ENCODE data around the gene CTPS1.
A peak's percentile ranks its signal among the peaks of the same experiment; 100 is the strongest.

Gene CTPS1

DNA sequence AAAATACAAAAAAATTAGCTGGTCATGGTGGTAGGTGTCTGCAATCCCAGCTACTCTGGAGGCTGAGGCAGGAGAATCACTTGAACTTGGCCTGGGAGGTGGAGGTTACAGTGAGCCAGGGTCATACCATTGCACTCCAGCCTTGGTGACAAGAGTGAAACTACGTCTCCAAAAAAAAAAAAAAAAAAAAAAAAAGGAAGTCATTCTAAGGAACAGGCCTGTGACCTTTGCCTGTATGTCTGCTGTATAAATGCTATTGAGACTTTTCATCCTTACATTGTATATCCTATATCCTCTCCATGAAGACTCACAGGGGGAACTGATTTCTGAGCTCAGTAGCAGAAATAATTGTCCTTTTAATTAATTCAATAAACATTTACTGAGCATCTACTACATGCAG lies 7.5 kb upstream of the CTPS1 start:
- Histone ChIP-seq H3K4me3 (ENCODE audit: low read length) (no peak overlapping the region), H2AK5ac (ENCODE audit: low read length) (no peak overlapping the region), H4K5ac (ENCODE audit: low read length) (no peak overlapping the region), H3K79me1 (ENCODE audit: low read length) (no peaks in the 10 kb centered on the region), H3K23ac (ENCODE audit: low read length) (no peak overlapping the region), H3K79me2 (ENCODE audit: control insufficient read depth, insufficient read depth, low read length) (no peaks in the 10 kb centered on the region), H3K27me3 (ENCODE audit: insufficient read depth, low read length, poor library complexity) (no peaks in the 10 kb centered on the region), H3K9ac (ENCODE audit: low read length) (no peak overlapping the region), H3K4ac (ENCODE audit: low read depth, low read length) (no peak overlapping the region), H2BK15ac (replicated peaks; ENCODE audit: low read depth) (no peak overlapping the region), H3K56ac (ENCODE audit: low read length) (no peak overlapping the region), H3K27ac (ENCODE audit: low read depth, low read length) (no peak overlapping the region), H3K18ac (ENCODE audit: low read length) (no peak overlapping the region), H3K36me3 (ENCODE audit: control insufficient read depth, insufficient read depth, low read length) (no peaks in the 10 kb centered on the region), H4K8ac (ENCODE audit: low read depth, low read length) (no peak overlapping the region), H3K4me1 (ENCODE audit: control insufficient read depth, low read depth, low read length) (no peaks in the 10 kb centered on the region), H2BK5ac (ENCODE audit: low read length) (no peak overlapping the region), H2BK120ac (ENCODE audit: low read depth, low read length) (no peak overlapping the region), H3K4me2 (ENCODE audit: low read length) (no peak overlapping the region)
- DNase-seq = no peak
- WGBS (ENCODE audit: extremely low coverage, insufficient coverage, low lambda C conversion rate) = no CpG with 5 or more reads among the region's 1 CpG

DNA sequence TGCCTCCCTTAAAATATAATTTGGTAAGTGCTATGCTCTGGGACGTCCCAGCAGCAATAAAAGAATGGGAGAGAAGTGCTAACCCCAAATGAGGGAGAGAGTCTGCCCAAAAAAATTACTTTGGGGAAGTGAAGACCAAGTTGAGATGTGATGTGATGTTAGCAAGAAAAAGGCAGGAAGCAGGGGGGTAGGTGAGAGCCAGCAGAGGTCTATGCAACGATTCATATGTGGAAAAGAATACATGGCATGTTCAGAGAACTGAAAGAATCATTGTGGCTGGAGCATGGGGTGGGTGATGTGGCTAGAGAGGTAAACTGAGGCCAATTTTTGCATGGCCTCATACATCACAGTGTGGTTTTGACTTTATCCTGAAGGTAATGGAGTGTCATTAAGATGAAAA lies 5.6 kb upstream of the CTPS1 start:
- no peaks in the 10 kb centered on the region for H3K27me3 ChIP-seq (ENCODE audit: insufficient read depth, low read length, poor library complexity)

DNA sequence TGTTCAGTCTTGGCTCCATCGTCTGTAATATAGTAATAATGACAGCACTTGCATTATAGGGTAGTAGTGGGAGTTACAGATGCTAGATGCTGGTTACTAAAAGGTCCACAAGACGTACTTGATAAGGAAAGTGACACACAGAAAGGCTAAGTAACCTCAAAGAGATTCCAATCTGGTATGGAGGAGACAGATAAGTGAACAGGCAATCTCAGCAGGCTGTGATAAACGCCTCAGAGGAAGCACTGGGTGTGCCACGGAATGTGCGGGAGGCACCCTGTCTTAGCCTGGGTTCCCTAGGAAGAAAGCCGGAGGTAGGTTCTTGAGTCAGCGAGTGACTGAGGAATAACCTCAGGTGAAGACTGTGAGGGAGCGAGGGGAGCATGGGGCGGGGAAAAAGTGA lies 4.6 kb upstream of the CTPS1 start:
- Histone ChIP-seq H4K5ac (ENCODE audit: low read length) (no peak overlapping the region), H3K23ac (ENCODE audit: low read length) (no peak overlapping the region), H2AK5ac (ENCODE audit: low read length) (no peak overlapping the region), H3K4me1 (ENCODE audit: control insufficient read depth, low read depth, low read length) (peaks cover 2% of the 10 kb centered on the region), H3K79me2 (ENCODE audit: control insufficient read depth, insufficient read depth, low read length) (no peaks in the 10 kb centered on the region), H2BK15ac (replicated peaks; ENCODE audit: low read depth) (no peak overlapping the region), H3K4ac (ENCODE audit: low read depth, low read length) (no peak overlapping the region), H2BK120ac (ENCODE audit: low read depth, low read length) (no peak overlapping the region), H2BK5ac (ENCODE audit: low read length) (no peak overlapping the region), H3K36me3 (ENCODE audit: control insufficient read depth, insufficient read depth, low read length) (no peaks in the 10 kb centered on the region), H3K27ac (ENCODE audit: low read depth, low read length) (no peak overlapping the region), H3K4me3 (ENCODE audit: low read length) (no peak overlapping the region), H3K9ac (ENCODE audit: low read length) (no peak overlapping the region), H3K18ac (ENCODE audit: low read length) (no peak overlapping the region), H3K27me3 (ENCODE audit: insufficient read depth, low read length, poor library complexity) (no peaks in the 10 kb centered on the region), H3K56ac (ENCODE audit: low read length) (no peak overlapping the region), H3K79me1 (ENCODE audit: low read length) (no peaks in the 10 kb centered on the region), H3K4me2 (ENCODE audit: low read length) (no peak overlapping the region), H4K8ac (ENCODE audit: low read depth, low read length) (no peak overlapping the region)
- WGBS (ENCODE audit: extremely low coverage, insufficient coverage, low lambda C conversion rate) = no CpG with 5 or more reads among the region's 9 CpGs
- no peak for DNase-seq

More for the DNA sequence above, 5.6 kb upstream of the CTPS1 start:
- H3K4me2 ChIP-seq (ENCODE audit: low read length) = no peak overlapping the region
- no peak overlapping the region for H3K56ac ChIP-seq (ENCODE audit: low read length)
- no peaks in the 10 kb centered on the region for H3K36me3 ChIP-seq (ENCODE audit: control insufficient read depth, insufficient read depth, low read length)
- H4K8ac ChIP-seq (ENCODE audit: low read depth, low read length) = no peak overlapping the region
- H3K9ac ChIP-seq (ENCODE audit: low read length) = no peak overlapping the region
- no peak overlapping the region for H3K18ac ChIP-seq (ENCODE audit: low read length)
- no peak overlapping the region for H2BK15ac ChIP-seq (replicated peaks; ENCODE audit: low read depth)
- no peaks in the 10 kb centered on the region for H3K79me1 ChIP-seq (ENCODE audit: low read length)
- H3K27ac ChIP-seq (ENCODE audit: low read depth, low read length) = no peak overlapping the region
- DNase-seq = no peak
- H3K79me2 ChIP-seq (ENCODE audit: control insufficient read depth, insufficient read depth, low read length) = no peaks in the 10 kb centered on the region
- H3K4ac ChIP-seq (ENCODE audit: low read depth, low read length) = no peak overlapping the region
- H3K23ac ChIP-seq (ENCODE audit: low read length) = no peak overlapping the region
- H2BK120ac ChIP-seq (ENCODE audit: low read depth, low read length) = no peak overlapping the region
- H2AK5ac ChIP-seq (ENCODE audit: low read length) = no peak overlapping the region
- peaks cover 1% of the 10 kb centered on the region for H3K4me1 ChIP-seq (ENCODE audit: control insufficient read depth, low read depth, low read length)
- no peak overlapping the region for H2BK5ac ChIP-seq (ENCODE audit: low read length)
- no CpG with 5 or more reads among the region's 2 CpGs for WGBS (ENCODE audit: extremely low coverage, insufficient coverage, low lambda C conversion rate)
- no peak overlapping the region for H4K5ac ChIP-seq (ENCODE audit: low read length)
- no peak overlapping the region for H3K4me3 ChIP-seq (ENCODE audit: low read length)

DNA sequence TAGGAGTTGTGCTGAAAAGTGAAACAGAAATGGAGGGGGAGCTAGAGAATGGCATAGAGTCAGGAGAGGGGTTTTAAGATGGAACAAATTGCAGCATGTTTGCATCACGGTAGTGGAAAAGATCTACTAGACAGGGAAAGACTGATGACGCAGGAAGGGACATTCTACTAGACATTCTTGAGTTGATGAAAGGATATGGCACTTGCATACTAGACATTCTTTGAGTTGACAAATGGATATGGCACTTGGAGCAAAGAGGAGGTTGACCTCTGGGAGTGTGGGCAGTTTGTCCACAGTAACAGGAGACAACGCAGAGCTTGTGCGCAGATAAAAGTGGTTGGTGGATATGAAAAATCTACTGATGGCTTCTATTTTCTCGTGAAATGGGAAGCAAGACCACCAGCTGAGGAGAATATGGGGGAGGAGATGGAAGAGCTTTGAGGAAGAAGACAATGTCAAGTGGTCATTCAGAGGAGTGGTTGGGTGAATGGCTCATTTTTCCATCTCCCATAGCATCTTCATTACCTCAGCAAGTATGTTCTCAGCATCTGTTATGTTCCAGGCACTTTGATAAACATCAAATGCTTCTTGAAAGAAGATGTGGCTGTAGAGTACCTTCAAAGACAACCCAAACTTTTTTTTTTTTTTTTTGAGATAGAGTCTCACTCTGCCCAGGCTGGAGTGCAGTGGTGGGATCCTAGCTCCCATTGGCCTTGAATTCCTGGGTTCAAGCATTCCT lies 2.4 kb upstream of the CTPS1 start:
- Histone ChIP-seq H3K79me1 (ENCODE audit: low read length) (peaks cover 8% of the 10 kb centered on the region), H4K8ac (ENCODE audit: low read depth, low read length) (no peak overlapping the region), H2BK15ac (replicated peaks; ENCODE audit: low read depth) (no peak overlapping the region), H3K4me1 (ENCODE audit: control insufficient read depth, low read depth, low read length) (peaks cover 8% of the 10 kb centered on the region), H3K4me2 (ENCODE audit: low read length) (no peak overlapping the region), H2AK5ac (ENCODE audit: low read length) (no peak overlapping the region), H3K36me3 (ENCODE audit: control insufficient read depth, insufficient read depth, low read length) (no peaks in the 10 kb centered on the region), H3K23ac (ENCODE audit: low read length) (no peak overlapping the region), H3K4ac (ENCODE audit: low read depth, low read length) (no peak overlapping the region), H3K79me2 (ENCODE audit: control insufficient read depth, insufficient read depth, low read length) (peaks cover 21% of the 10 kb centered on the region), H3K4me3 (ENCODE audit: low read length) (no peak overlapping the region), H4K5ac (ENCODE audit: low read length) (no peak overlapping the region), H3K56ac (ENCODE audit: low read length) (no peak overlapping the region), H3K27ac (ENCODE audit: low read depth, low read length) (no peak overlapping the region), H2BK120ac (ENCODE audit: low read depth, low read length) (no peak overlapping the region), H2BK5ac (ENCODE audit: low read length) (no peak overlapping the region), H3K9ac (ENCODE audit: low read length) (no peak overlapping the region), H3K18ac (ENCODE audit: low read length) (no peak overlapping the region), H3K27me3 (ENCODE audit: insufficient read depth, low read length, poor library complexity) (no peaks in the 10 kb centered on the region)
- no peak for DNase-seq
- no CpG with 5 or more reads among the region's 5 CpGs for WGBS (ENCODE audit: extremely low coverage, insufficient coverage, low lambda C conversion rate)

DNA sequence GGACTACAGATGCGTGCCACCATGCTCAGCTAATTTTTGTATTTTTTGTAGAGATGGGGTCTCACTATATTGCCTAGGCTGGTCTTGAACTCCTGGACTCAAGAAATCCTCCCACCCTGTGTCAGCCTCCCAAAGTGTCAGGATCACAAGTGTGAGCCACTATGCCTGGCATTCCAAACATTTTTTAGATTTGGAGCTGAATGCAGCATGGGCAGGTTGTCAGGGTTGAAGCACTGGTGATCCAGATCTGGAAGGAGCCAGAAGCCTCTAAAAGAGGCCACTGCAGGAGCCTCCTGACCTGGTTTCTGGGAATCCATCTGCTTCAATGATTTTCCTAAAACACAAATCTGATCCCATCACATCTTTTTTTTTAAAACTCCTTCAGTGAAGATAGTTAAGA lies 1.8 kb upstream of the CTPS1 start:
- Histone ChIP-seq H2BK120ac (ENCODE audit: low read depth, low read length) (no peak overlapping the region), H3K27ac (ENCODE audit: low read depth, low read length) (no peak overlapping the region), H3K9ac (ENCODE audit: low read length) (no peak overlapping the region), H3K18ac (ENCODE audit: low read length) (no peak overlapping the region), H4K8ac (ENCODE audit: low read depth, low read length) (no peak overlapping the region), H3K79me1 (ENCODE audit: low read length) (peaks cover 8% of the 10 kb centered on the region), H3K56ac (ENCODE audit: low read length) (no peak overlapping the region), H4K5ac (ENCODE audit: low read length) (no peak overlapping the region), H3K27me3 (ENCODE audit: insufficient read depth, low read length, poor library complexity) (no peaks in the 10 kb centered on the region), H2BK5ac (ENCODE audit: low read length) (no peak overlapping the region), H3K4me3 (ENCODE audit: low read length) (no peak overlapping the region), H3K4ac (ENCODE audit: low read depth, low read length) (no peak overlapping the region), H3K79me2 (ENCODE audit: control insufficient read depth, insufficient read depth, low read length) (peaks cover 27% of the 10 kb centered on the region), H3K4me2 (ENCODE audit: low read length) (no peak overlapping the region), H3K4me1 (ENCODE audit: control insufficient read depth, low read depth, low read length) (peaks cover 8% of the 10 kb centered on the region), H3K36me3 (ENCODE audit: control insufficient read depth, insufficient read depth, low read length) (no peaks in the 10 kb centered on the region), H2AK5ac (ENCODE audit: low read length) (no peak overlapping the region), H3K23ac (ENCODE audit: low read length) (no peak overlapping the region), H2BK15ac (replicated peaks; ENCODE audit: low read depth) (no peak overlapping the region)
- DNase-seq = peak; percentile 51
- no CpG with 5 or more reads among the region's 1 CpG for WGBS (ENCODE audit: extremely low coverage, insufficient coverage, low lambda C conversion rate)

DNA sequence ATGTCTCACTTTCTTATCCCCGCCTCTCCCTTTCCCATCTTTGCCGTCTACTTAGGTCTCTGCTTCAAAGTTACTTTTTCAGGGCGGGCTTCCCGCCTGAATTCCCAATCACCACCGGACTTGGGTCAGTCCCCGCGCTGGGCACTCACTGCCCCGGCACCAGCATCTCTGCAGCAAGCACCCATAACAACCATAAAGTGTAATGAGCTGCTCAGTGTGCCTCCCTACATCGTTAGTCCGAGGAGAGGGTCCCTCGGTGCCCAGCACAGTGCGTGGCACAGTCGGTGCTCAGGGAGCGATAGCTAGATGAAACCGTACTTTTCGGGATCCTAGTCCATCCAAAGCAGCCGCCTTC lies 633 bp upstream of the CTPS1 start:
- Histone ChIP-seq H3K4me3 (ENCODE audit: low read length) (peak overlapping the region; percentile 77), H2BK120ac (ENCODE audit: low read depth, low read length) (no peak overlapping the region), H3K56ac (ENCODE audit: low read length) (peak overlapping the region; percentile 99), H3K79me1 (ENCODE audit: low read length) (peaks cover 12% of the 10 kb centered on the region), H3K27ac (ENCODE audit: low read depth, low read length) (no peak overlapping the region), H3K4me2 (ENCODE audit: low read length) (peak overlapping the region; percentile 98), H3K36me3 (ENCODE audit: control insufficient read depth, insufficient read depth, low read length) (no peaks in the 10 kb centered on the region), H3K18ac (ENCODE audit: low read length) (no peak overlapping the region), H3K27me3 (ENCODE audit: insufficient read depth, low read length, poor library complexity) (no peaks in the 10 kb centered on the region), H3K4me1 (ENCODE audit: control insufficient read depth, low read depth, low read length) (peaks cover 8% of the 10 kb centered on the region), H3K9ac (ENCODE audit: low read length) (peak overlapping the region; percentile 92), H2BK5ac (ENCODE audit: low read length) (no peak overlapping the region), H3K4ac (ENCODE audit: low read depth, low read length) (no peak overlapping the region), H2BK15ac (replicated peaks; ENCODE audit: low read depth) (no peak overlapping the region), H3K23ac (ENCODE audit: low read length) (peak overlapping the region; percentile 45), H3K79me2 (ENCODE audit: control insufficient read depth, insufficient read depth, low read length) (peaks cover 37% of the 10 kb centered on the region), H2AK5ac (ENCODE audit: low read length) (peak overlapping the region; percentile 45), H4K8ac (ENCODE audit: low read depth, low read length) (no peak overlapping the region), H4K5ac (ENCODE audit: low read length) (no peak overlapping the region)
- DNase-seq = no peak
- WGBS (ENCODE audit: extremely low coverage, insufficient coverage, low lambda C conversion rate) = no CpG with 5 or more reads among the region's 17 CpGs

Measured in mesendoderm (in vitro differentiated cells).